Thyroid gland (tissue), 4 donors: ENCODE measurements around the gene CDC16. TPM values are rescaled to one million over a fixed set of nuclear protein-coding genes. Genes with fewer than 3 reads are reported as not detected.
A peak's percentile ranks its signal among the peaks of the same experiment; 100 is the strongest.

Experiments used
- DNase-seq, 2 donors: peaks; one replicate each; pipeline ENCODE4 v3.0.0-alpha.2; 2019
- H3K27ac ChIP-seq, 3 donors: fragments of 200-600 bp; sonication (generic); 1 replicate in 2 of 3; 2 replicates in 1 of 3; pipeline ENCODE4 v1.5.1; 2016 to 2019; ENCODE audit warnings: mild to moderate bottlenecking in 1 of 3, moderate library complexity in 1 of 3
- H3K27me3 ChIP-seq: fragments of 200-600 bp; sonication (generic); one replicate; pipeline ENCODE4 v1.5.1; 2019
- H3K36me3 ChIP-seq, 2 donors: fragments of 200-600 bp; sonication (generic); one replicate each; pipeline ENCODE4 v1.5.1; 2016 to 2019
- H3K4me1 ChIP-seq, 2 donors: fragments of 200-600 bp; sonication (generic); one replicate each; pipeline ENCODE4 v1.5.1; 2017 to 2019
- H3K4me3 ChIP-seq, 3 donors: fragments of 200-600 bp; sonication (generic); replicated peaks in 1 of 3; 1 replicate in 2 of 3; 2 replicates in 1 of 3; pipeline ENCODE4 v1.5.1; 2016; ENCODE audit warnings: mild to moderate bottlenecking in 1 of 3
- H3K9me3 ChIP-seq: fragments of 200-600 bp; sonication (generic); one replicate; pipeline ENCODE4 v1.5.1; 2017
- POLR2A ChIP-seq, 2 donors: fragments of 450-650 bp; IDR thresholded peaks; one replicate each; pipeline ENCODE4 v1.6.1; 2017; ENCODE audit warnings: antibody characterized with exemption in 2 of 2, mild to moderate bottlenecking in 2 of 2, moderate library complexity in 1 of 2
- WGBS, 2 donors: methylation state at CpG; one replicate each; pipeline ENCODE4 v1.1.5; 2017; 5-methylcytosine and 5-hydroxymethylcytosine counted together
- intact Hi-C: fragments of 100-400 bp; cut with DNase I; formaldehyde crosslinking; loops from one replicate; pipeline ENCODE4 v1.15.1; 2023
- total RNA-seq, 4 donors: library from RNA; depleted of rRNA; stranded (reverse); fragments of >200 nt; gene quantifications; one replicate each; pipeline ENCODE4 v1.2.3, GENCODE V29; 2016
- TF ChIP-seq, protein P1 (sequence below), 6 experiments: fragments of 200-600 bp in 3 of 6; fragments of 450-650 bp in 3 of 6; sonication (generic) in 3 of 6; IDR thresholded peaks; one replicate each; pipeline ENCODE4 v1.5.1; 2016 to 2019; ENCODE audit warnings: antibody characterized with exemption in 6 of 6, mild to moderate bottlenecking in 2 of 6, inconsistent platforms in 1 of 6, moderate library complexity in 1 of 6

CDC16 gene
- total RNA-seq, 4 donors from 2014 or later = 43.9 to 63.5 (median 55.5) TPM

- intact Hi-C loops = no loop called here
- H3K36me3 ChIP-seq = no peaks in the 10 kb centered on the region
- TF ChIP-seq POLR2A (IDR thresholded peaks at IDR 0.05) = no peak
- TF ChIP-seq, protein P1, sequence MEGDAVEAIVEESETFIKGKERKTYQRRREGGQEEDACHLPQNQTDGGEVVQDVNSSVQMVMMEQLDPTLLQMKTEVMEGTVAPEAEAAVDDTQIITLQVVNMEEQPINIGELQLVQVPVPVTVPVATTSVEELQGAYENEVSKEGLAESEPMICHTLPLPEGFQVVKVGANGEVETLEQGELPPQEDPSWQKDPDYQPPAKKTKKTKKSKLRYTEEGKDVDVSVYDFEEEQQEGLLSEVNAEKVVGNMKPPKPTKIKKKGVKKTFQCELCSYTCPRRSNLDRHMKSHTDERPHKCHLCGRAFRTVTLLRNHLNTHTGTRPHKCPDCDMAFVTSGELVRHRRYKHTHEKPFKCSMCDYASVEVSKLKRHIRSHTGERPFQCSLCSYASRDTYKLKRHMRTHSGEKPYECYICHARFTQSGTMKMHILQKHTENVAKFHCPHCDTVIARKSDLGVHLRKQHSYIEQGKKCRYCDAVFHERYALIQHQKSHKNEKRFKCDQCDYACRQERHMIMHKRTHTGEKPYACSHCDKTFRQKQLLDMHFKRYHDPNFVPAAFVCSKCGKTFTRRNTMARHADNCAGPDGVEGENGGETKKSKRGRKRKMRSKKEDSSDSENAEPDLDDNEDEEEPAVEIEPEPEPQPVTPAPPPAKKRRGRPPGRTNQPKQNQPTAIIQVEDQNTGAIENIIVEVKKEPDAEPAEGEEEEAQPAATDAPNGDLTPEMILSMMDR (IDR thresholded peaks at IDR 0.05) = no peak
- H3K27ac ChIP-seq = no peak overlapping the region
- H3K4me1 ChIP-seq = no peaks in the 10 kb centered on the region
- peak; percentile 36 to 45 for DNase-seq
- H3K4me3 ChIP-seq = no peak overlapping the region
- H3K27me3 ChIP-seq = no peaks in the 10 kb centered on the region
- no peaks in the 10 kb centered on the region for H3K9me3 ChIP-seq
- 55 to 63% methylated on average over 21 to 26 of the region's 26 CpGs for WGBS, 2 donors
Measured at GRCh38 chr13:114211446-114212157, 23.1 kb upstream of the CDC16 start.

- no peaks in the 10 kb centered on the region for H3K36me3 ChIP-seq
- no peaks in the 10 kb centered on the region for H3K9me3 ChIP-seq
- H3K4me3 ChIP-seq = no peak overlapping the region
- 75 to 85% methylated on average over 6 of the region's 6 CpGs for WGBS, 2 donors
- no peak for DNase-seq
- no peaks in the 10 kb centered on the region for H3K27me3 ChIP-seq
- intact Hi-C loops = no loop called here
- H3K27ac ChIP-seq = no peak overlapping the region
- TF ChIP-seq, protein P1 (IDR thresholded peaks at IDR 0.05) = no peak
- TF ChIP-seq POLR2A (IDR thresholded peaks at IDR 0.05) = no peak
- H3K4me1 ChIP-seq = no peaks in the 10 kb centered on the region
Measured at GRCh38 chr13:114212158-114212495, 22.6 kb upstream of the CDC16 start.

DNA sequence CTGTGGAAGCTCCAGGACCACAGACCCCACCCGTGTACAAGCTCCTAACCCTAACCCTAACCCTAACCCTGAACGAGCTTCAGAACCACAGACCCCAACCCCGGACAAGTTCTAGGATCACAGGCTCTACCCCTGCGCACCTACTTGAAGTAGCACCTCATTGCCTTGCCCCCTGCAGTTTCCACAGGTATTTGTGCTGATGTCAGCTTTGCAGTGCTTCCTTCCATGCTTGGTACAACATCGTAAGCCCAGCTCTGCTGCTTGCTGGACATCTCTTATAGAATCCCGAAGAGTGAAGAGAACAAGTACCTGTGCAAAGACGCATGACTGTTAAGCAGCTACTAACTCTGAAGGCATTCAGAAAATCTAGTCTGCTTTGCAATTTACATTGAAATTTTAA, 20.7 kb upstream of the CDC16 start:
- Histone ChIP-seq H3K36me3 (no peaks in the 10 kb centered on the region), H3K27ac (no peak overlapping the region), H3K4me3 (no peak overlapping the region), H3K27me3 (no peaks in the 10 kb centered on the region), H3K4me1 (no peaks in the 10 kb centered on the region), H3K9me3 (no peaks in the 10 kb centered on the region)
- WGBS, 2 donors = 81 to 89% methylated on average over 7 of the region's 7 CpGs
- intact Hi-C loops = no loop called here
- TF ChIP-seq, protein P1 (IDR thresholded peaks at IDR 0.05) = no peak
- TF ChIP-seq POLR2A (IDR thresholded peaks at IDR 0.05) = no peak
- no peak for DNase-seq

GRCh38 chr13:114219392-114219791, 15.3 kb upstream of the CDC16 start:
- intact Hi-C loops = no loop called here
- TF ChIP-seq, protein P1 (IDR thresholded peaks at IDR 0.05) = no peak
- no peak for TF ChIP-seq POLR2A (IDR thresholded peaks at IDR 0.05)
- Histone ChIP-seq H3K36me3 (no peaks in the 10 kb centered on the region), H3K4me3 (no peak overlapping the region), H3K4me1 (peaks cover 3 to 4% of the 10 kb centered on the region in 2 donors), H3K9me3 (no peaks in the 10 kb centered on the region), H3K27ac (no peak overlapping the region), H3K27me3 (no peaks in the 10 kb centered on the region)
- 43 to 51% methylated on average over 3 of the region's 3 CpGs for WGBS, 2 donors
- DNase-seq = no peak

DNA sequence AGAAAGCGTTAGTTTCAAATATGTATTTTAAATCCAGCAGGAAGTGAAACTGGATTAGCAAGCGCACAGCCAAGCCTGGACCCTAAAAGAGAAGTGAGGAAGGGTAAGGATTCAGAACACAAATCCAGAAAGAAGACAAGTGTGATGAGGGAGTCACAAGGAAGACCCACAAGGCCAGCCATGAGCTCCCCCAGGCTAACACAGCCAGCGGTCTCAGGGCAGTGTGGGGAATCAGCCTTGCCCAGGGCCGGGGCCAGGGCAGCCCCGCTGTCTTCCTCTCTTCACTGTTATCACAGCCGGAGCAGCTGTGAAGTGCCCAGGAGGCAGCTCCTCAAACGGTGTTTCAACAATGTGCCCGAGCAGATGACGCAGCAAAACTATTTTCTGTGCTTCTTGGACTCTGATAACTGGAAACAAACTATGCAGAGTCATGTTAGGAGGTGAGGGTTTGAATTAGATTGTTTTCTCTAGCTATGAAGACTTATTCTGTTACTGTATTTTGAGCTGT, 12.2 kb upstream of the CDC16 start:
- Histone ChIP-seq H3K27ac (peak overlapping the region in 1 of 3 donors; percentile 65), H3K4me3 (no peak overlapping the region), H3K36me3 (no peaks in the 10 kb centered on the region), H3K27me3 (no peaks in the 10 kb centered on the region), H3K9me3 (no peaks in the 10 kb centered on the region), H3K4me1 (peaks cover 3 to 4% of the 10 kb centered on the region in 2 donors)
- TF ChIP-seq, protein P1 (IDR thresholded peaks at IDR 0.05) = no peak
- no peak for TF ChIP-seq POLR2A (IDR thresholded peaks at IDR 0.05)
- peak; percentile 77 to 85 for DNase-seq
- intact Hi-C loops = no loop called here
- WGBS, 2 donors = 37 to 43% methylated on average over 9 of the region's 9 CpGs
